Spleen (tissue), 11 donors: ENCODE results near the gene POMT2. TPM values are rescaled to one million over a fixed set of nuclear protein-coding genes. Genes with fewer than 3 reads are reported as not detected.
"Not testable (repeated sequence)": the region's sequence is repeated elsewhere in the genome, so short reads cannot be mapped to it uniquely, and the experiment has no call there.

ENCODE experiments used
- DNase-seq: peaks from one replicate; pipeline ENCODE4 v3.0.0-alpha.2; 2020
- H3K27ac ChIP-seq, 8 donors: fragments of 200-600 bp; sonication (generic) in 7 of 8; 1 replicate in 4 of 8; 2 replicates in 4 of 8; pipeline versions ENCODE4 v1.5.0 to v1.8.0; 2016 to 2021; ENCODE audit warnings: inconsistent platforms in 4 of 8, mild to moderate bottlenecking in 4 of 8, moderate library complexity in 1 of 8
- H3K27me3 ChIP-seq, 7 donors: fragments of 200-600 bp; sonication (generic) in 6 of 7; replicated peaks in 1 of 7; 1 replicate in 4 of 7; 2 replicates in 3 of 7; pipeline versions ENCODE4 v1.5.0 to v1.8.0; 2016 to 2021; ENCODE audit warnings: inconsistent platforms in 3 of 7, mild to moderate bottlenecking in 1 of 7
- H3K36me3 ChIP-seq, 6 donors: fragments of 200-600 bp; sonication (generic) in 5 of 6; 1 replicate in 4 of 6; 2 replicates in 2 of 6; pipeline versions ENCODE4 v1.5.0 to v1.8.0; 2016 to 2021; ENCODE audit warnings: inconsistent platforms in 2 of 6
- H3K4me1 ChIP-seq, 6 donors: fragments of 200-600 bp; sonication (generic) in 5 of 6; 1 replicate in 3 of 6; 2 replicates in 3 of 6; pipeline versions ENCODE4 v1.5.0 to v1.8.0; 2016 to 2021; ENCODE audit warnings: inconsistent platforms in 3 of 6
- H3K4me3 ChIP-seq, 8 donors: fragments of 200-600 bp; sonication (generic) in 7 of 8; 1 replicate in 4 of 8; 2 replicates in 4 of 8; pipeline versions ENCODE4 v1.5.0 to v1.8.0; 2016 to 2021; ENCODE audit warnings: inconsistent platforms in 4 of 8, mild to moderate bottlenecking in 4 of 8, moderate library complexity in 2 of 8
- H3K9me3 ChIP-seq, 8 donors: fragments of 200-600 bp; sonication (generic) in 7 of 8; 1 replicate in 4 of 8; 2 replicates in 4 of 8; pipeline versions ENCODE4 v1.5.0 to v1.8.0; 2016 to 2021; ENCODE audit warnings: inconsistent platforms in 4 of 8
- CTCF ChIP-seq, 11 experiments: fragments of 200-600 bp in 7 of 11; fragments of 450-650 bp in 4 of 11; sonication (generic) in 4 of 11; IDR thresholded peaks in 8 of 11; conservative IDR thresholded peaks in 3 of 11; 1 replicate in 7 of 11; 2 replicates in 4 of 11; pipeline versions ENCODE4 v1.4.0 to v1.8.0; 2016 to 2021; ENCODE audit warnings: antibody characterized with exemption in 11 of 11, inconsistent platforms in 4 of 11, mild to moderate bottlenecking in 1 of 11
- POLR2A ChIP-seq, 3 donors: fragments of 450-650 bp; IDR thresholded peaks; one replicate each; pipeline ENCODE4 v1.5.1; 2017; ENCODE audit warnings: antibody characterized with exemption in 3 of 3, mild to moderate bottlenecking in 1 of 3
- POLR2AphosphoS5 ChIP-seq, 3 donors: sonication (generic); formaldehyde crosslinking; IDR thresholded peaks; one replicate each; pipeline ENCODE4 v1.5.1; 2017; ENCODE audit warnings: antibody characterized with exemption in 3 of 3
- WGBS, 5 donors: extraction: QIAGEN DNeasy Blood & Tissue Kit in 3 of 5; methylation state at CpG; one replicate each; pipeline versions ENCODE4 v1.1.5 to v1.1.7; 2013 to 2018; 5-methylcytosine and 5-hydroxymethylcytosine counted together
- intact Hi-C: fragments of 100-400 bp; cut with DNase I; formaldehyde crosslinking; loops from one replicate; pipeline ENCODE4 v1.15.0; 2023; ENCODE audit warnings: low total_unique reads
- polyA plus RNA-seq, 3 donors: library from polyadenylated mRNA; stranded (reverse); fragments of 200-250 nt; gene quantifications; one replicate each; pipeline ENCODE4 v1.2.1, GENCODE V29; 2013
- total RNA-seq, 7 donors: library from RNA; depleted of rRNA in 3 of 7; stranded (reverse); fragments of >200 nt in 3 of 7; fragmentation: NEBNext Ultra II Directional in 4 of 7; extraction: Animal tissue kit (Norgen Biotek cat#: 25700) in 4 of 7; gene quantifications; one replicate each; pipeline versions ENCODE4 v1.1.0 to v1.2.1, GENCODE V29; 2016 to 2021
- donor health status: healthy with polysubstance abuse.
- donor health status: DM: no; HTN: no; CAD: no; lungs with moderate emphysema.
- donor health status: DM: no; HTN: no; CAD: no.
- donor health status: Bipolar disorder and iron deficiency.
- donor health status: healthy.
- donor health status: DM: no; HTN: no; CAD: no.
- donor health status: DM: yes; HTN: yes; CAD: no.

Gene POMT2
- total and polyA plus RNA-seq, 10 donors, result 5.4 to 23.6 (median 16.6) TPM

DNA sequence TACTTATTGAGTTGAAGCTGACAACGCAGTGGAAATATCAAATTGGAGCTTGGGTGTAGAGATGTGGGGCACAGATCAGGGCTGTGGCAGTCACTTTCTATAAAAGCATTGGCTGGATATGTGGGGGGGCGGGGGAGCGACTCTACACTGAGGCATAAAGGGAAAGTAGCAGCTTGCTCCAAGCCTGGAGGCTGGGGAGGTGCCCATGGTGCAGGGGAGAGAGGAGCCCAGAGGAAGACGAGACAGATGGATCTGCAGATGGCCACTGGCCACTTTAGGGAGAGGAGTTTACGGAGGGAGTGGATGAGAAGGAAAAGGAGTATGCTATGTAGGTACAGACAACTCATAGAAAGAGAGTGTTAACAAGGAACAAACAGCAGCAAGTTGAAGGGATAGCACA, 36.2 kb downstream of the POMT2 start:
- Histone ChIP-seq H3K36me3 (peaks cover 0 to 94% (median 48%) of the 10 kb centered on the region in 6 donors), H3K4me3 (no peak overlapping the region), H3K9me3 (no peaks in the 10 kb centered on the region), H3K27me3 (no peaks in the 10 kb centered on the region), H3K4me1 (no peaks in the 10 kb centered on the region), H3K27ac (no peak overlapping the region)
- WGBS, 5 donors, result 92 to 97% (median 94%) methylated on average over 5 of the region's 5 CpGs
- intact Hi-C loops, result no loop called here
- DNase-seq, result no peak
- TF ChIP-seq CTCF (IDR thresholded peaks at IDR 0.05 in 8 of 11, conservative IDR thresholded peaks at IDR 0.05 in 3 of 11), result no peak
- no peak for TF ChIP-seq POLR2AphosphoS5 (IDR thresholded peaks at IDR 0.05)
- no peak for TF ChIP-seq POLR2A (IDR thresholded peaks at IDR 0.05)

GRCh38 chr14:77284066-77284465, 36.6 kb downstream of the POMT2 start:
- intact Hi-C loops, result no loop called here
- no peak for DNase-seq
- H3K4me1 ChIP-seq, result no peaks in the 10 kb centered on the region
- H3K36me3 ChIP-seq, result peaks cover 0 to 94% (median 52%) of the 10 kb centered on the region in 6 donors
- H3K27ac ChIP-seq, result no peak overlapping the region
- WGBS, 5 donors, result 84 to 97% (median 86%) methylated on average over 4 of the region's 4 CpGs
- H3K4me3 ChIP-seq, result no peak overlapping the region
- no peaks in the 10 kb centered on the region for H3K27me3 ChIP-seq
- TF ChIP-seq CTCF (IDR thresholded peaks at IDR 0.05 in 8 of 11, conservative IDR thresholded peaks at IDR 0.05 in 3 of 11), result no peak
- TF ChIP-seq POLR2AphosphoS5 (IDR thresholded peaks at IDR 0.05), result no peak
- TF ChIP-seq POLR2A (IDR thresholded peaks at IDR 0.05), result no peak
- H3K9me3 ChIP-seq, result no peaks in the 10 kb centered on the region

GRCh38 chr14:77281852-77282410, 38.8 kb downstream of the POMT2 start:
- H3K27ac ChIP-seq, result no peak overlapping the region
- WGBS, 5 donors, result 82 to 90% (median 86%) methylated on average over 4 to 6 of the region's 6 CpGs
- H3K4me3 ChIP-seq, result no peak overlapping the region
- H3K27me3 ChIP-seq, result no peaks in the 10 kb centered on the region
- no peaks in the 10 kb centered on the region for H3K4me1 ChIP-seq
- H3K36me3 ChIP-seq, result peaks cover 0 to 96% (median 63%) of the 10 kb centered on the region in 6 donors
- intact Hi-C loops, result no loop called here
- H3K9me3 ChIP-seq, result no peaks in the 10 kb centered on the region
- no peak for DNase-seq
- TF ChIP-seq POLR2AphosphoS5 (IDR thresholded peaks at IDR 0.05) (no peak), CTCF (IDR thresholded peaks at IDR 0.05 in 8 of 11, conservative IDR thresholded peaks at IDR 0.05 in 3 of 11) (no peak), POLR2A (IDR thresholded peaks at IDR 0.05) (no peak)

- H3K4me3 ChIP-seq, H3K27ac ChIP-seq, H3K27me3 ChIP-seq, DNase-seq, H3K9me3 ChIP-seq, H3K4me1 ChIP-seq, intact Hi-C loops: not testable (repeated sequence)
- H3K36me3 ChIP-seq, result peaks cover 0 to 96% (median 61%) of the 10 kb centered on the region in 6 donors
- WGBS, 5 donors, result 95 to 99% (median 99%) methylated on average over 4 of the region's 4 CpGs
Observed at GRCh38 chr14:77280921-77281320, 39.8 kb downstream of the POMT2 start.

DNA sequence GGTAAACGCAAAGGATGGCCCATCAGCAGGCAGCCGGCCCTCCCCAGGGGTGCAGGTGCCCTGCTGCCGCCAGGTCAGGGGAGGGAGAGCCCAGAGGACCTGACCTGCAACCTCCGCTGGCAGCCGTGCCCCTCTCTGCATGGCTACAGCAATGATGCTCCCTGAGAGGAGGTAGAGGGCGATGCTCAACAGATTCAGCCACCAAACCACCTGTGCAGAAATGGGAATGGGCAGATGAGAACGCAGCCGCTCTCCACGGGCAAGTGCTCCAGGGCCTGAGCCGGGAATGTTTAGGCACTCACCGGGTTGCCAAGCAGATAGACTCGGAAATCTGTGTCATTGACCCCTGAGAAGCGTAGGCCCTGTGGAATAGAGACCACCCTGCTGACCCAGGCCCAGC, 41.0 kb downstream of the POMT2 start:
- Histone ChIP-seq H3K9me3 (no peaks in the 10 kb centered on the region), H3K36me3 (peaks cover 0 to 94% (median 49%) of the 10 kb centered on the region in 6 donors), H3K4me3 (no peak overlapping the region), H3K27ac (no peak overlapping the region), H3K4me1 (no peaks in the 10 kb centered on the region), H3K27me3 (no peaks in the 10 kb centered on the region)
- TF ChIP-seq POLR2A (IDR thresholded peaks at IDR 0.05) (no peak), POLR2AphosphoS5 (IDR thresholded peaks at IDR 0.05) (no peak), CTCF (IDR thresholded peaks at IDR 0.05 in 8 of 11, conservative IDR thresholded peaks at IDR 0.05 in 3 of 11) (no peak)
- DNase-seq, result peak; percentile 69
- WGBS, 5 donors, result 92 to 97% (median 94%) methylated on average over 12 to 13 of the region's 13 CpGs
- intact Hi-C loops, result no loop called here
